ENCODE measurements around the gene CENPL. TPM values are rescaled to one million over a fixed set of nuclear protein-coding genes. Genes with fewer than 3 reads are reported as not detected.
"Not testable (repeated sequence)": the region's sequence is repeated elsewhere in the genome, so short reads cannot be mapped to it uniquely, and the experiment has no call there.

Gene CENPL
- total RNA-seq, 1 donor from 2014 or later: 12.6 TPM

DNA sequence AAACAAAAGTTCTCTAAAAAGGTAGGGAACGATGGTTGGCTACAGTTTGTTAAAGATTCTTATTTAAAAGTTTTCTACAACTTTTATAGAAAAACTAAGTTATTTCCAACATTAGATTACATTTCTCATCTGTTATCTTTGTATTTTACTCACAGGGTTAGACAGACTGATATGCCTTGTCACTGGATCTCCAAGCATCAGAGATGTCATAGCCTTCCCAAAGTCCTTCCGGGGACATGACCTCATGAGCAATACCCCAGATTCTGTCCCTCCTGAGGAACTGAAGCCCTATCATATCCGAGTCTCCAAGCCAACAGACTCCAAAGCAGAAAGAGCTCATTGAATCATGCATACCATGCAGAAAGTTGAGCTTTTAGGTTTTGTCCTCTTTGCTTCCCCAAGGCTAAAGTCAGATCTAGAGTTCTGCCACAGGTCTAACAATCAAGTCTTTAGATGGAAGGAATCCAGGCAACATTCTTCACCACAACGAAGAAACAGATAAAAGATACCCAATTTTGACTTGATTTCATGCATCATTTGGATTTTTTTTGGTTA lies 32.8 kb upstream of the CENPL start:
- no peak for DNase-seq

DNA sequence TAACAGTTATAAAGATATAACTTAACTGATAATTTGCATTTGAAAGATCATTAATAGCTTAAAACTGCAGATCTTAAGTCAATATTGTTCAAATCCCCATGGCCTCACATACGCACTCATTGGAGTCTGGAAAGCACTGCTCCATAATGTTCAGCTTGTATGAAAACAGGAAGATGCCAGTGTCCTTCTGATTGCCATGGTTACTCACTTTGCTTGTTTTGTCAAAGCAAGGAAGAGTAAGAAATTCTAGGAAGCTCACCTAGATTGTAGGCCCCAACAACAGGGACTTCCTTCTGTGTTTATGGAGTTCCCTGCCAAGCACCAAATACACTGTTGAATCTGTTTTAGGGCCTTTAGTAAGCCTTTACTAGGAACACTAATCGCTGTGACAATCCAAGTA lies 32.2 kb upstream of the CENPL start:
- DNase-seq: no peak

DNA sequence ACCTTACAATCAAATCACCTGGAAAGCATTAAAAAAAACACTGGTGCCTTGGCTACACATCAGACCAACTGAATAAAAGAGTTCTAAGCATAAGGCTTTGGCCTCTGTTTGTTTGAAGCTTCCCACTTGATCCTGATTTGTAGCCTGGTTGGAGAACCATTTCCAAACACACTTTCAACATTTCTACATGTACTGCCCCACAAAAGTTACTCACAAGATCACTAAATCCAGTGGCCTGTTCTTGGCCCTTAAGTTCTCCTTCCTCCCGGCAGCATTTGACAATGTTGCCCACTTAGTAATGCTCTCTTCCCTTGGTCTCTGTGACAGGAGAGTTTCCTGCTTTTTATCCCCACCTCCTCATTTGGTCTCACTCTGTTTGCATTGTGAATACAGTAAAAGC lies 31.3 kb upstream of the CENPL start:
- no peak for DNase-seq

DNA sequence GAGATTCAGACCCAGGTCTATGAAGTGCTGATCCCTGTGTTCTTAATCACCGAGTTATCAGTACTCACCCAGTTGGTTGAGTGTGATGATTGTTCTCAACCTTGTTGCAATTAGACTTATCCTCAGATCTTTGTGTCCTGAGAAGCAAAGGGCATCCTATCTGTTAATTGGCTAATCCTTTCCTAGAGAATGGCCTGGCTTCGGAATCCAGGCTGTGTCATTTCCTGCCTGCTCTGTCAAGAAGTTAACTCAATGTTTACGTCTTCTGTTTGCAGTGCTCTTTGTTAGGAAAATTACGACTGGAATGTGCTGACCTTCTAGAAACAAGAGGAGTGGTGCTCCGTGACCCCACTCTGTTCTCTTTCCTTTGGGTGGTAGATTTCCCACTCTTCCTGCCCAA lies 28.4 kb upstream of the CENPL start:
- no peak for DNase-seq

DNA sequence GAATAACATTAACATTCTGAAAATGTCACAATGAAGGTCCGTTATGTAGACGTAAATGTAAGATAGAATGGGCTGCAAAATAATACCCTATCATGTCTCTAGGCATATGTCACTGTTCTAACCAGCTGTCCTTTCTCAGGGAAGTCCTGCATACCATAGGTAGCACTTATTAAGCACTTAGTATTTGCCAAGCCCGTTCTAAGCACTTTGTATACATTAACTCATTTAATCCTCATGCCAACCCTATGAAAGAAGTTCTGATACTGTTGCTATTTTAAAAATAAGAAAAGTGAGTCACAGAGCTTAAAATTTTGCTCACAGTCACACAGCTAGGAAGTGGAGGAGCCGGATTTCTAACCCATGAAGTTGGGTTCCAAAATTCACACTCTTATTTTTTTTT lies 27.4 kb upstream of the CENPL start:
- DNase-seq: no peak

DNA sequence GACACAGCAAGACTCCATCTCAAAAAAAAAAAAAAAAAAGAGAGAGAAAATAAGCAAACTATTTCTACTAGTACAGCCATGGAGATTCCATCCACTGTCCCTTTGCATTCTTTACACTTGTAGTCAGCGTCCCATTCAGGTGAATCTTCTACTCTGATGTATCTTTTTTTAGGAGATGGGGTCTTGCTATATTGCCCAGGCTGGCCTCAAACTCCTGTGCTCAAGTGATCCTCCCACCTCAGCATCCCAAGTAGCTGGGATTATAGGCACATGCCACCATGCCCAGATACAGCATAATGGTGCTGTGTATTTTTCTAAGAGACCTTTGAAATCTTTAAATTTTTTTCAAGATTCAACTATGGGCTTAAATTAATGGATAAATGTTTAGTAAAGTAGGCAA lies 8.1 kb upstream of the CENPL start:
- DNase-seq: no peak

DNA sequence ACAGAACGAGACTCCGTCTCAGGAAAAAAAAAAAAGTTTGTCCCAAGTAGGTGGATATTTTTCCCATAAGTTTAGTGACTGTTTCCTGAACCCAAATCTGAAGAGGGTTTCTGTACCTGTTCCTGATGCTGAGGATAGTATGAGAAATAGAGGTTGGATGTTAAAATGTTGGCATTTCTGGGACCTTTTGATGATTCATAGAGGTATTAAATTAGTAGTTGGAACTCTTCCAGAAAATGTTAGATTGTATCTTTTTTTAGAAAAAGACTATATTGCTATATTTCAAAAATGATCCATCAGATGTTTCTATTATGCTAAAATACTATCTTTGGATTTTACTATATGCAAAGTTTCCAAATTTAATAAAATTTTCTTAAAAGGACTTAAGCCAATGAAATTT lies 2.9 kb upstream of the CENPL start:
- no peak for DNase-seq

DNA sequence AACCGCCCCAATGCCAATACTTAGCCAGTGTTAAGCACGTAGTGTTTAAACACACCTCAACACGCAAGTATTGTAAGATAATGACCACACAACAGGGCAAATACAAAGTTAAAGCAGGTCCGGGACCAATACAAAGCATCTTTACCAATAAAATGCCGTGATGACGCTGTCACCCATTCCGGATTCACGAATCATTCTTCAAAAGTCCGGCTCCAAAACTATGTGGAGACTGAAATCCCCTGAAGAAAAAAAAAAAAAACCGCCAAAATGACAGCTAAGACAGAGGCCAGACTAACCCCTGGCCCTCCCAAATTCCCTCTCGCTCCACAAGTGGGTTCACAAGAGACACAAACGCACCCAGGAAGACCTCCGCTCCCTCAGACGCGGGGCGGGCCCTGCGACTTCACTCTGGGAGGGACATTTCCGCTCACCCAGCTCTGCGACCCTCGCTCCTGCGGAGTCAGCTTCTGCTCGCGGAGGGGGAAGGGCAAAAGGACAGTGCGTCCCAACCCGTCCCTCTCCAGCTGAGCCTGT lies 835 bp downstream of the CENPL start:
- no peak for DNase-seq

DNA sequence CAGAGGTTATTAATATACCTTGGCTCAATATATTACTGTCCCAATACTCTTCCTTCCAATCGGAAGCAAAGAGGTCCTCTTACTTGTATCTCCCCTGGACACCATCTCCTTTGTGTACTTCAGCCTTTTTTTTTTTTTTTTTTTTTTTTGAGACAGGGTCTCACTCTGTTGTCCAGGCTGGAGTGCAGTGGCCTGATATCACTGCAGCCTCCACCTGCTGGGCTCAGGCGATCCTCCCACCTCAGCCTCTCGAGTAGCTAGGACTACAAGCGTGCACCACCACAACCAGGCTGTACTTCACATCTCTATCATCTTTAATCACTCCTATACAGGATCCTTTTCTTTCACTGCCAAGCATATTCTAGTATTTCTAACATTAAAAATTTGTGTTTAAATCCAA lies 3.0 kb downstream of the CENPL start:
- DNase-seq: no peak

DNA sequence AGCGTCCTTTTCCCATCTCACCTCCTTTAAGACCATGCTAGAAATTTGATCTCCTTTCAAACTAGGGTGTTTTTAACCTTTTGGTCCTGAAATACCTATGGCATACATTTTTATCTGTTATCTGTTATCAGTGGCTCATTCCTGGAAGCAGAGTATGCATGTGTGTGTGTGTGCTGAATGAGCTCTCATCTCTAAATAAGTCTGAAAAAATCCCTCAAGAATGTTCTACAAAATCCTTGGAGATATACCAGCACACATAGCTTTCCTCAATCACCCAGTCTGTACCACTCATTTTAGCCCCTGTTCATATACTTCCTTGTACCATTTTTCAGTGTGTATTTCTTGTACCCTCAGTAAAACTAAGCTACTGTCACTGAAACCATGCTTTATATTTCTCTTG lies 6.2 kb downstream of the CENPL start:
- no peak for DNase-seq

DNA sequence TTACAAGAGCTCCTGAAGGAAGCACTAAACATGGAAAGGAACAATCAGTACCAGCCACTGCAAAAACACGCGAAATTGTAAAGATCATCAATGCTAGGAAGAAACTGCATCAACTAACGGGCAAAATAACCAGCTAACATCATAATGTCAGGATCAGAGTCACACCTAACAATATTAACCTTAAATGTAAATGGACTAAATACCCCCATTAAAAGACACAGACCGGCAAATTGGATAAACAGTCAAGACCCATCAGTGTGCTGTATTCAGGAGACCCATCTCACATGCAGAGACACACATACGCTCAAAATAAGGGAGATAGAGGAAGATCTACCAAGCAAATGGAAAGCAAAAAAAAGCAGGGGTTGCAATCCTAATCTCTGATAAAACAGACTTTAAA lies 11.0 kb downstream of the CENPL start:
- not testable (repeated sequence) for DNase-seq

DNA sequence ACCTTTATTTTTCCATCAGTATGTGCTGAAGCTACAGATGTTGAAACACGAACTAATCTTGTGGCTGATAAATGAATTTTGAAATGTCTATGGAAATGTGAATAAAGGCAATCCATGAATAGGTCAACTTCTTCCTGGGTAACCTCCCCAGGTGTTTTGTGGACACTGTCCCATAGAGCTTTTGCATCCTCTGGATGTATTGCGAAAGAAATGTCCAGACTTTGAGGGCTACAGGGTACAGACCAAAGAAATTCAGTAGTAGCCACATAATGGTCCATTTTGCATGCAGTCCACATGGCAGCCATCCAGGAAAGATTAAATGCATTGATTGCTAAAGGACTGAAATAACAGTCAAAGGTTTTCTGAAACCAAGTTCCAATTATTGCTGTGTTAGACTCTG lies 21.7 kb downstream of the CENPL start:
- no peak for DNase-seq

DNA sequence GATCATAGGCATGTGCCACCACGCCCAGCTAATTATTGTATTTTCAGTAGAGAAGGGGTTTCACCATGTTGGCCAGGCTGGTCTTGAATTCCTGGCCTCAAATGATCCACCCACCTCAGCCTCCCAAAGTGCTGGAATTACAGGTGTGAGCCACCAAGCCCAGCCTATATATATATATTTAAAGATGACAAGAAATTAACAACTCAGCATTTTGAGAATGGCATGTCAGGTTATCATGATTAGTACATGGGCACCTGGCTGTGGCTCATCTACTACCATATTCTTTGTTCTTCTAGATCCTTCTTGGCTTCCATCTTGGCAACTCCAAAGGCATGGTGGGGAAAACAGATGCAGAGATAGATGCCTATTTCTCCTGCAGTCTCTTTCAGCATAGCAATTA lies 24.7 kb downstream of the CENPL start:
- DNase-seq: not testable (repeated sequence)

DNA sequence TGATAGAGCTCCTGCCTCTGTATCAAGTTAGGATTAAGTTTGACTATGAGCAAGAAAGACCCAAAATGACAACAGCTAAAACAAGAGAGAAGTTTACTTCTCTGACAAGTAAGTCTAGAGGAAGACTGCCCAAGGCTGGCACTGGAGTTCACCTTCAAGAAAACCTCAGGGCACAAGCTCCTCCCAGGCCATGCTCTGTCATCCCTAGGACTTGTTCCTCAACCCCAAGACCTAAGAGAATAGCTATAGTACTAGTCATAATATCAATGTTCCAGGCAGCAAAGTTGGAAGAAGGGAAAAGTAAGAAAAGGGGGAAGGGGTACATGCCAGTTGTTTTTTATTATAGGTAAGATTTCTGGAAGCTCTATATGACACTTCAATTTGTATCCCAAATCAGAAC lies 26.6 kb downstream of the CENPL start:
- no peak for DNase-seq

DNA sequence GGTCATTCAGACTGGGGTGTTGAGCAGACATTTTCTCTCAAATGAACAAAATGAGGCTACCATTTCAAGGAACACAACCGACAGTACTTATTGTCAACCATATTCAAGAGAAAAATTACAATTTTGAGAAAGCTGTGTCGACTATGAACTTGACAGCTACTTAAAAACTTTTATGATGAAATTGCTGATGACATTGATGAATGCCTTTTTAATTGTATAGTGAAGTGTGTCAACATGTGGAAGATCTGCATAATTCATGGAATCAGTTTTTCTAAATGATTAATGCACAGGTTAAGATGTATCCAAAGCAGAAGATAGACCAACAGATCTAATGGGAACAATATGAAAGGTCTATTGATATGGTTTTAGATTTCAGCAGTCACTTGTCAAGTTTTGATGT lies 34.8 kb downstream of the CENPL start:
- no peak for DNase-seq

DNA sequence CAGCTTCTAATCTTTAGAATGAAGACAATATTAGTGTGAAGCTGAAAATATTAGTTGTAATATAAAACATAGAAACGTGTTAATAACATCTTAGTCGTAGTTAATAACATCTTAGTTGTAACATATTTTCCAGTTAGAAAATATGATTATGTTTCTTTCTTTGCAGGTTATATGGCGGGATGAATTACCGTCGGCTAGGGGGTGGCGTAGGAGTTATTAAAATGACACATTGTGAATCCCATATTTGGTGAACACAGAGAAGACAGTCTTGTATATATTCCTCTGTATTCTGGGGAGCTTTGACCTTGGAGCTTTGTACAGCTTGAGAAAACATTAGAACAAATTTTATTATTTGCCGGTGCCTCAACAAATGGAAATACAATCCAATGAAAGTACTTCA lies 39.7 kb downstream of the CENPL start:
- DNase-seq: no peak

DNA sequence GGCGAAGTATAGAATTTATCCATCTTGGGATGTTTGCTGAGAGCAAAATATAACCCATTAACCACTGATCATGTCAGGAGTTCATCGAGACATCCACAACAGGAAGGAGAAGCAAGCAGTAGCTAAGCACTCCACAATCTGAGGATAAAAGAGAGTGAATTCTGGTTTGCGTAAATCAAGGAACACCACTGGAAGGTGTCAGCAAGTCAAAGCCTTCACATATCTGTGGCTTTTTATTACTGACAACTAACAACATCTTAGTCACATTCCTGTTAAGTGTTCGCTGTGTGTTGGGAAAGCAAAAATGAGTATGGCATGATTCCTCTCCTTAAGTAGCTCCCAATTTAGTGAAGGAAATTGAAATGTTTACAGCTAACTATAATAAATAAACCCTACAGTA lies 44.7 kb downstream of the CENPL start:
- no peak for DNase-seq

DNA sequence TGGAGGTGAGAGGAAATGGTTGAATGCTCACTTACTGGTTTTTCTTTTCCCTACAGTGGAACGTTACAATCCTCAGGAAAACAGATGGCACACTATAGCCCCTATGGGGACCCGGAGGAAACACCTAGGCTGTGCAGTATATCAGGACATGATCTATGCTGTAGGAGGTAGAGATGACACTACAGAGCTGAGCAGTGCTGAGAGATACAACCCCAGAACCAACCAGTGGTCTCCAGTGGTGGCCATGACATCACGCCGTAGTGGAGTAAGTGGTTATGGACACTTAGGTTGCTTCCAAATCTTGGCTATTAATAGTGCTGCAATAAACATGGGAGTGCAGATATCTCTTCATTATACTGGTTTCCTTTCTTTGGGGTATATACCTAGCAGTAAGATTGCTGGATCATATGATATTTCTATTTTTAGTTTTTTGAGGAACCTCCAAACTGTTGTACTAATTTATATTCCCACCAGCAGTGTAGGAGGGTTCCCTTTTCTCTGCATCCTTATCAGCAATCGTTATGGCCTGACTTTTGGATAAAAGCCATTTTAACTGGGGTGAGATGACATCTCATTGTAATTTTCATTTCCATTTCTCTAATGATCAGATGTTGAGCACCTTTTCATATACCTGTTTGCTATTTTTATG lies 49.0 kb downstream of the CENPL start:
- DNase-seq: no peak

DNA sequence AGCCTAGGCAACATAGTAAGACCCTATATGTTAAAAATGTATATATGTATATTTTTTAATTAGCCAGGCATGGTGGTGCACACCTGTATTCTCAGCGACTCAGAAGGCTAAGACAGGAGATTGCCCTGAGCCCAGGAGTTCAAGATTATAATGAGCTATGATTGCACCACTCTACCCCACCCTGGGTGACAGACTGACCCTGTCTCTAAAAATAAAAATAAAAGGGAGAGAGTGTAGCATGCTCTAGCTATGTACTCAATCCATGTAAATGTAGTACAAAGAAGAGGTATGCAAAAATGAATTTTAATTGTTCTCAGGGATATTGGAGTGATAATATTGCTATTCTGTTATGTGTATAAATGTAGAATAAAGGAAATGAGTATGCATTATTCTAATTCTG lies 53.1 kb downstream of the CENPL start:
- DNase-seq: no peak

DNA sequence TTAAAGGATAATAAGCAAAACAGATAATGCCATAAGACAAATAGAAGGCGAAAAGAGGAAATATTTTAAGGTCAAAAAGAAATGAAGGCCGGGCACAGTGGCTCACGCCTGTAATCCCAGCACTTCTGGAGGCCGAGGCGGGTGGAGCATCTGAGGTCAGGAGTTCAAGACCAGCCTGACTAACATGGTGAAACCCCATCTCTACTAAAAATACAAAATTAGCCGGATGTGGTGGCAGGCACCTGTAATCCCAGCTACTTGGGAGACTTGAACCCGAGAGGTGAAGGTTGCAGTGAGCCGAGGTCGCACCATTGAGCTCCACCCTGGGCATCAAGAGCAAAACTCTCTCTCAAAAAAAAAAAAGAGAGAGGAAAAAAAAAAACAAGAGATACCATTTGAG lies 54.4 kb downstream of the CENPL start:
- not testable (repeated sequence) for DNase-seq

DNA sequence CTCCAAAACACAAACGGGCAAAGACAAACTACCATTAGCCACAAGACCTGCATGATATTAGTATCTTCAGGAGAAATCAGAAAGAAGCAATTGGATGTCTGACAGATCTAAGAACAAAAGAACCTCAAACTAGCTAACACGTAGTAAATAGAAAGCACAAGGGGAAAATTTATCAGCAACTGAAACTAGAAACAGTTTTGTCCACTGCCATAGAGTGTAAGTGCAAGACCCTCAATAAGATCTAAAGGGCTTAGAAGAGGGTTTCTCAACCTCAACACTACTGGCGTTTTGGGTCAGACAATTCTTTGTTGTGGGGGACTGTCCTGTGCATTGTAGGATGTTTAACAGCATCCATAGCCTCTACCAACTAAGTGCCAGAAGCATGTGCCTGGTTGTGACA lies 55.9 kb downstream of the CENPL start:
- DNase-seq: no peak

DNA sequence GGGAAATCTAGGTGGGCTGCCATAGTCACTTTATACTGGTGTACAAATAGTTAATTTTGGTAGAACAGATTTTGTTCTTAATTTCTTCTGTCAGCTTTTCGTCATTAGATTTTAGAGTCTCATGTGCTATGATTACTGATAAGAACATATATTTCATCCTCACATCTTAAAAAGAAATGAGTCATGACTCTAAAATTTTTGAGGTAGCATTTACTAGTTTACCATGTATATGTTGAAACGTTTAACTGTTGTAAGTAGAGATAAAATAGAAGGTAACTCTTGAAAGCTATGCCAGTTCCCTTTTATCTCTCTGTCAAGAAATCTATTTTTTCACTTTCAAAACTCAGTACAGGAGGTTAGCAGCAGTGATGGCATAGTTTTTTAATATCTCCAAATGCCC lies 56.5 kb downstream of the CENPL start:
- DNase-seq: no peak

DNA sequence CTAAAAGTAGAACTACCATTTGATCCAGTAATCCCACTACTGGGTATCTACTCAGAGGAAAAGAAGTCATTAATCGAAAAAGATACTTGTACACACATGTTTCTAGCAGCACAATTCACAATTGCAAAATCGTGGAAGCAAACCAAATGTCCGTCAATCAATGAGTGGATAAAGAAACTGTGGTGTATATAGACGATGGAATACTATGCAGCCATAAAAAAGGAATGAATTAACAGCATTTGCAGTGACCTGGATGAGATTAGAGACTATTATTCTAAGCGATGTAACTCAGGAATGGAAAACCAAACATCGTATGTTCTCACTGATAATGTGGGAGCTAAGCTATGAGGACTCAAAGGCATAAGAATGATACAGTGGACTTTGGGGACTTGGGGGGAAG lies 60.4 kb downstream of the CENPL start:
- not testable (repeated sequence) for DNase-seq

DNA sequence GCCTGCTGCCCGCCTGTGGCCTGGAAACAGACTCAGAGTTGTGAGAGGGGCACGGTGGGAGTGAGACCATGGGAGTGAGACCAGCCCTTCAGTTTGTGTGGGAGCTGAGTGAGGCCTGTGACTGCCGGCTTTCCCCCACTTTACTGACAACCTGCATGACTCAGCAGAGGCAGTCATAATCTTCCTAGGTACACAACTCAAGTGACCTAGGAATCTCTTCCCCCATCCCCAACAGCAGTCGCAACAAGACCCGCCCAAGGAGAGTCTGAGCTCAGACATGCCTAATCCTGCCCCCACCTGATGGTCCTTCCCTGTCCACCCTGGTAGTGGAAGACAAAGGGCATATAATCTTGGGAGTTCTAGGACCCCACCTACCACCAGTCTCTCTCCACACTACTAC lies 65.7 kb downstream of the CENPL start:
- no peak for DNase-seq

DNA sequence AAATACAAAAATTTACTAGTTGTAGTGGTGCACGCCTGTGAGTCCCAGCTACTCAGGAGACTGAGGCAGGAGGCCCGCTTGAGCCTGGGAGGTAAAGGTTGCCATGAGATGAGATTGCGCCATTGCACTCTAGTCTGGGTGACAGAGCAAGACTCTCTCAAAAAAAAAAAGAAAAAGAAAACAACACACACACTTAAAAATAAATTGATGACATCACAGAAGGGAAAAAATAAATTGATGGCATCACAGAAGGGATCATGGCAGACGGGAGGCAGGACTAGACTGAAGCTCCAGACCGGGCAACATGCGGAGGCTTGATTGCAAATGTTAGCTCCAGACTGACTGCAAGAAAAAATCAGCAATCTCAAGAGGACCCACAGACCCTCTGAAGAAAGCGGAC lies 66.6 kb downstream of the CENPL start:
- DNase-seq: no peak
